HepG2 (cell line): ENCODE results near the gene VIPR1. TPM values are rescaled to one million over a fixed set of nuclear protein-coding genes. Genes with fewer than 3 reads are reported as not detected.

Experiments
- AHDC1 ChIP-seq: sonication (generic); formaldehyde crosslinking; IDR thresholded peaks from 2 replicates; pipeline ENCODE4 v1.5.1; 2020; ENCODE audit warnings: mild to moderate bottlenecking, missing genetic modification reagents, borderline replicate concordance
- ATF7 ChIP-seq, 2 experiments: fragments of 450-650 bp in 1 of 2; sonication (generic) in 1 of 2; formaldehyde crosslinking in 1 of 2; IDR thresholded peaks; 2 replicates each; pipeline versions ENCODE4 v1.4.0 to v1.6.1; 2016 to 2020; ENCODE audit warnings: antibody characterized with exemption in 1 of 2, mild to moderate bottlenecking in 1 of 2, missing genetic modification reagents in 1 of 2
- ATRX ChIP-seq: sonication (generic); formaldehyde crosslinking; IDR thresholded peaks from 2 replicates; pipeline ENCODE4 v1.4.0; 2020; ENCODE audit warnings: missing genetic modification reagents, borderline replicate concordance
- FOXA3 ChIP-seq: IDR thresholded peaks from 2 replicates; pipeline ENCODE4 v1.6.1; 2016; ENCODE audit warnings: missing genetic modification reagents, missing compliant biosample characterization
- HNRNPH1 ChIP-seq: fragments of 200-400 bp; formaldehyde crosslinking; optimal IDR thresholded peaks from 2 replicates; pipeline ENCODE3; 2017; ENCODE audit warnings: mild to moderate bottlenecking, low read depth, low read length
- KDM3A ChIP-seq: IDR thresholded peaks from 2 replicates; pipeline ENCODE4 v1.6.1; 2018; ENCODE audit warnings: low read depth, missing compliant biosample characterization
- LCORL ChIP-seq, 2 experiments: fragments of 450-650 bp in 1 of 2; sonication (generic) in 1 of 2; formaldehyde crosslinking in 1 of 2; IDR thresholded peaks; 2 replicates each; pipeline versions ENCODE4 v1.5.0 to v1.6.1; 2017 to 2020; ENCODE audit warnings: antibody characterized with exemption in 1 of 2, missing genetic modification reagents in 1 of 2
- MTF1 ChIP-seq: sonication (generic); formaldehyde crosslinking; IDR thresholded peaks from 2 replicates; pipeline ENCODE4 v1.5.0; 2020; ENCODE audit warnings: missing genetic modification reagents
- MXI1 ChIP-seq: IDR thresholded peaks from 3 replicates; pipeline ENCODE4 v1.6.1; 2012; ENCODE audit warnings: low read depth, low read length, inconsistent platforms, borderline replicate concordance
- PHF21A ChIP-seq: sonication (generic); formaldehyde crosslinking; IDR thresholded peaks from 2 replicates; pipeline ENCODE4 v1.5.0; 2020; ENCODE audit warnings: mild to moderate bottlenecking, missing genetic modification reagents
- SIN3A ChIP-seq: IDR thresholded peaks from 2 replicates; pipeline ENCODE4 v1.6.1; 2011; ENCODE audit warnings: low read depth, mild to moderate bottlenecking, control low read depth, low read length, borderline replicate concordance
- STAG1 ChIP-seq: sonication (generic); formaldehyde crosslinking; IDR thresholded peaks from 2 replicates; pipeline ENCODE4 v1.4.0; 2020; ENCODE audit warnings: missing genetic modification reagents
- XRCC5 ChIP-seq: fragments of 200-400 bp; formaldehyde crosslinking; optimal IDR thresholded peaks from 2 replicates; pipeline ENCODE3; 2017; ENCODE audit warnings: mild to moderate bottlenecking, low read length
- ZGPAT ChIP-seq: IDR thresholded peaks from 2 replicates; pipeline ENCODE4 v1.6.1; 2016; ENCODE audit warnings: mild to moderate bottlenecking
- ZNF34 ChIP-seq: sonication (generic); formaldehyde crosslinking; IDR thresholded peaks from 2 replicates; pipeline ENCODE4 v1.4.0; 2020; ENCODE audit warnings: mild to moderate bottlenecking, missing genetic modification reagents, borderline replicate concordance
- ZNF468 ChIP-seq: sonication (generic); formaldehyde crosslinking; IDR thresholded peaks from 2 replicates; pipeline ENCODE4 v1.8.0; 2022; ENCODE audit warnings: mild to moderate bottlenecking, moderate library complexity, missing genetic modification reagents
- ZNF547 ChIP-seq: sonication (generic); formaldehyde crosslinking; IDR thresholded peaks from 2 replicates; pipeline ENCODE4 v1.5.1; 2020; ENCODE audit warnings: mild to moderate bottlenecking, missing genetic modification reagents
- ZNF557 ChIP-seq: sonication (generic); formaldehyde crosslinking; IDR thresholded peaks from 2 replicates; pipeline ENCODE4 v1.4.0; 2020; ENCODE audit warnings: missing genetic modification reagents
- ZNF709 ChIP-seq: sonication (generic); formaldehyde crosslinking; IDR thresholded peaks from 2 replicates; pipeline ENCODE4 v1.5.0; 2020; ENCODE audit warnings: mild to moderate bottlenecking, missing genetic modification reagents
- ZNF720 ChIP-seq: sonication (generic); formaldehyde crosslinking; IDR thresholded peaks from 2 replicates; pipeline ENCODE4 v1.4.0; 2020; ENCODE audit warnings: missing genetic modification reagents
- ZNF737 ChIP-seq: sonication (generic); formaldehyde crosslinking; IDR thresholded peaks from 2 replicates; pipeline ENCODE4 v1.5.0; 2020; ENCODE audit warnings: missing genetic modification reagents, mild to moderate bottlenecking, borderline replicate concordance
- ZSCAN31 ChIP-seq: sonication (generic); formaldehyde crosslinking; IDR thresholded peaks from 2 replicates; pipeline ENCODE4 v1.5.0; 2020; ENCODE audit warnings: low read depth, mild to moderate bottlenecking, missing genetic modification reagents
- polyA plus RNA-seq, 8 experiments: library from polyadenylated mRNA; depleted of rRNA in 3 of 8; stranded (reverse) in 7 of 8; unstranded in 1 of 8; fragments of >200 nt; fragmentation: Illumina TruSeq in 4 of 8; extraction: Trizol in 4 of 8; gene quantifications; 2 replicates each; pipeline versions ENCODE4 v1.2.1 to v1.2.3, GENCODE V29; 2011 to 2016; ENCODE audit warnings: low read depth in 4 of 8, missing spikeins in 1 of 8, mixed read lengths in 1 of 8; ENCODE audit not compliant: insufficient read depth in 1 of 8
- total RNA-seq, 5 experiments: library from RNA; depleted of rRNA; stranded (reverse); fragments of >200 nt; fragmentation: Illumina TruSeq; extraction: Trizol; gene quantifications; 2 replicates each; pipeline ENCODE4 v1.2.3, GENCODE V29; 2016; ENCODE audit warnings: low read depth in 1 of 5
- TF ChIP-seq, protein P1 (sequence below): sonication (generic); formaldehyde crosslinking; IDR thresholded peaks from 2 replicates; pipeline ENCODE4 v1.8.1; 2023; ENCODE audit warnings: mild to moderate bottlenecking, missing genetic modification reagents

The VIPR1 gene
- total and polyA plus RNA-seq, 2 of the 13 experiments (the other 11 are each of a cell fraction or from before 2014, with no cell fraction given): 0.04 to 0.11 TPM

- TF ChIP-seq ATF7 (IDR thresholded peaks at IDR 0.05): no peak
- TF ChIP-seq ATF7 (CRISPR knock-in tag; IDR thresholded peaks at IDR 0.05): no peak
- no peak for TF ChIP-seq ZNF547 (CRISPR knock-in tag)
- TF ChIP-seq SIN3A: no peak
- TF ChIP-seq, protein P1, sequence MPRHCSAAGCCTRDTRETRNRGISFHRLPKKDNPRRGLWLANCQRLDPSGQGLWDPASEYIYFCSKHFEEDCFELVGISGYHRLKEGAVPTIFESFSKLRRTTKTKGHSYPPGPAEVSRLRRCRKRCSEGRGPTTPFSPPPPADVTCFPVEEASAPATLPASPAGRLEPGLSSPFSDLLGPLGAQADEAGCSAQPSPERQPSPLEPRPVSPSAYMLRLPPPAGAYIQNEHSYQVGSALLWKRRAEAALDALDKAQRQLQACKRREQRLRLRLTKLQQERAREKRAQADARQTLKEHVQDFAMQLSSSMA (CRISPR knock-in tag): no peak
- no peak for TF ChIP-seq FOXA3 (CRISPR knock-in tag)
- no peak for TF ChIP-seq ZSCAN31 (CRISPR knock-in tag)
- TF ChIP-seq ZGPAT: no peak
- peak; percentile 75 for TF ChIP-seq XRCC5
- no peak for TF ChIP-seq KDM3A (CRISPR knock-in tag)
- no peak for TF ChIP-seq PHF21A (CRISPR knock-in tag)
- no peak for TF ChIP-seq ZNF468 (CRISPR knock-in tag)
- TF ChIP-seq ATRX (CRISPR knock-in tag): no peak
- TF ChIP-seq MXI1: no peak
- no peak for TF ChIP-seq ZNF709 (CRISPR knock-in tag)
- no peak for TF ChIP-seq ZNF34
- no peak for TF ChIP-seq MTF1 (CRISPR knock-in tag)
- no peak for TF ChIP-seq ZNF737 (CRISPR knock-in tag)
- TF ChIP-seq AHDC1 (CRISPR knock-in tag): no peak
- TF ChIP-seq ZNF557 (CRISPR knock-in tag): no peak
- TF ChIP-seq STAG1 (CRISPR knock-in tag): peak; percentile 59
- no peak for TF ChIP-seq LCORL (IDR thresholded peaks at IDR 0.05)
- no peak for TF ChIP-seq LCORL (CRISPR knock-in tag; IDR thresholded peaks at IDR 0.05)
- no peak for TF ChIP-seq ZNF720 (CRISPR knock-in tag)
- no peak for TF ChIP-seq HNRNPH1
These were observed 45.0 kb downstream of the VIPR1 start (continued) for GRCh38 chr3:42547401-42547945.
